B cell (primary cell): ENCODE measurements around the gene LPIN3. TPM values are rescaled to one million over a fixed set of nuclear protein-coding genes. Genes with fewer than 3 reads are reported as not detected.
A peak's percentile ranks its signal among the peaks of the same experiment; 100 is the strongest.

ENCODE experiments used
- ATAC-seq: fragments of 200-7000 bp; cut with Tn5 transposase; one replicate; pipeline ENCODE4 v1.10.0; 2021; ENCODE audit warnings: low read depth, mild to moderate bottlenecking, moderate number of reproducible peaks, moderate library complexity
- CTCF ChIA-PET: fragments of 350-600 bp; sonication (Branson Sonifier 250); formaldehyde crosslinking; loops from one replicate; lab custom pipeline; 2021; ENCODE audit warnings: antibody characterized with exemption, inconsistent platforms; lab: Charles Lee
- POLR2A ChIA-PET: fragments of 350-600 bp; sonication (Branson Sonifier 250); formaldehyde crosslinking; loops from one replicate; lab custom pipeline; 2021; ENCODE audit warnings: antibody characterized with exemption; lab: Charles Lee
- DNase-seq: peaks from one replicate; pipeline ENCODE4 v3.0.0; 2013
- H2AFZ ChIP-seq: 2 replicates; pipeline ENCODE4 v1.6.1; 2012; ENCODE audit warnings: mild to moderate bottlenecking, low read depth, low read length; ENCODE audit not compliant: insufficient read depth, poor library complexity, severe bottlenecking
- H3K27ac ChIP-seq, 2 donors: 1 replicate in 1 of 2; 2 replicates in 1 of 2; pipeline ENCODE4 v1.5.1; 2012 to 2013; ENCODE audit warnings: low read length in 2 of 2, mild to moderate bottlenecking in 2 of 2, moderate library complexity in 1 of 2
- H3K27me3 ChIP-seq, 4 experiments: fragments of 200-600 bp in 1 of 4; sonication (generic) in 1 of 4; replicated peaks in 1 of 4; 1 replicate in 2 of 4; 2 replicates in 2 of 4; pipeline versions ENCODE4 v1.6.1 to v1.7.0; 2013 to 2016; ENCODE audit warnings: low read length in 3 of 4, mild to moderate bottlenecking in 2 of 4, mixed read lengths in 1 of 4, moderate library complexity in 1 of 4; ENCODE audit not compliant: insufficient read depth in 4 of 4, control insufficient read depth in 3 of 4; ENCODE audit errors: control extremely low read depth in 1 of 4
- H3K36me3 ChIP-seq, 2 experiments: replicated peaks in 1 of 2; 1 replicate in 1 of 2; 2 replicates in 1 of 2; pipeline versions ENCODE4 v1.6.1 to v1.7.1; 2013; ENCODE audit warnings: low read length in 1 of 2; ENCODE audit not compliant: insufficient read depth in 2 of 2, control insufficient read depth in 1 of 2; ENCODE audit errors: control extremely low read depth in 1 of 2, extremely low read depth in 1 of 2
- H3K4me1 ChIP-seq, 2 donors: fragments of 200-600 bp in 1 of 2; sonication (generic) in 1 of 2; 1 replicate in 1 of 2; 2 replicates in 1 of 2; pipeline versions ENCODE4 v1.5.1 to v1.6.1; 2013 to 2017; ENCODE audit warnings: low read length in 2 of 2; ENCODE audit not compliant: control insufficient read depth in 2 of 2, insufficient read depth in 2 of 2
- H3K4me2 ChIP-seq: replicated peaks from 2 replicates; pipeline ENCODE3; 2012; ENCODE audit warnings: mild to moderate bottlenecking, low read depth, low read length; ENCODE audit not compliant: poor library complexity, severe bottlenecking
- H3K4me3 ChIP-seq, 5 experiments: fragments of 200-600 bp in 1 of 5; sonication (generic) in 1 of 5; 1 replicate in 3 of 5; 2 replicates in 2 of 5; pipeline versions ENCODE4 v1.5.1 to v1.7.0; 2011 to 2016; ENCODE audit warnings: low read length in 4 of 5, mild to moderate bottlenecking in 4 of 5, low read depth in 2 of 5, control low read depth in 1 of 5, moderate library complexity in 1 of 5; ENCODE audit not compliant: insufficient read depth in 1 of 5; ENCODE audit errors: control extremely low read depth in 1 of 5, extremely low read depth in 1 of 5
- H3K79me2 ChIP-seq: fragments of 200-600 bp; sonication (generic); one replicate; pipeline ENCODE4 v1.6.0; 2016; ENCODE audit warnings: low read length; ENCODE audit not compliant: control insufficient read depth, insufficient read depth
- H3K9ac ChIP-seq: fragments of 200-600 bp; sonication (generic); 2 replicates; pipeline ENCODE4 v1.6.1; 2017; ENCODE audit warnings: mild to moderate bottlenecking, low read length, moderate library complexity
- H3K9me3 ChIP-seq, 3 donors: one replicate each; pipeline versions ENCODE4 v1.6.1 to v1.7.1; 2013; ENCODE audit warnings: low read length in 2 of 3; ENCODE audit not compliant: control insufficient read depth in 2 of 3, insufficient read depth in 1 of 3; ENCODE audit errors: control extremely low read depth in 1 of 3
- H4K20me1 ChIP-seq: 2 replicates; pipeline ENCODE4 v1.6.0; 2012; ENCODE audit warnings: mild to moderate bottlenecking, low read length; ENCODE audit not compliant: insufficient read depth, control insufficient read depth, poor library complexity, severe bottlenecking
- H3K27ac Mint-ChIP-seq: one replicate; pipeline ENCODE4 v1.8.0; 2021; ENCODE audit warnings: mixed read lengths
- H3K27me3 Mint-ChIP-seq: one replicate; pipeline ENCODE4 v1.8.0; 2021; ENCODE audit warnings: mixed read lengths
- H3K4me1 Mint-ChIP-seq: one replicate; pipeline ENCODE4 v1.8.0; 2021; ENCODE audit warnings: mixed read lengths
- H3K4me3 Mint-ChIP-seq: one replicate; pipeline ENCODE4 v1.8.0; 2021; ENCODE audit warnings: mixed read lengths
- H3K9me3 Mint-ChIP-seq: one replicate; pipeline ENCODE4 v1.8.0; 2022; ENCODE audit warnings: mixed read lengths; ENCODE audit not compliant: insufficient read depth
- EZH2 ChIP-seq: IDR thresholded peaks from 2 replicates; pipeline ENCODE4 v1.6.1; 2012; ENCODE audit warnings: borderline replicate concordance, low read depth, mild to moderate bottlenecking, moderate library complexity, low read length; ENCODE audit not compliant: insufficient read depth, poor library complexity, severe bottlenecking
- WGBS: methylation state at CpG from one replicate; pipeline ENCODE4 v1.1.5; 2013; ENCODE audit warnings: missing lambda C conversion rate; ENCODE audit not compliant: insufficient coverage; 5-methylcytosine and 5-hydroxymethylcytosine counted together
- intact Hi-C: fragments of 100-400 bp; cut with micrococcal nuclease; formaldehyde crosslinking; loops from one replicate; pipeline ENCODE4 v1.10.0; 2022
- polyA plus RNA-seq: library from polyadenylated mRNA; depleted of rRNA; stranded (reverse); fragments of >200 nt; gene quantifications from 2 replicates; pipeline ENCODE4 v1.2.3, GENCODE V29; 2012
- total RNA-seq, 2 donors: library from RNA; stranded (reverse); fragments of 120-200 nt in 1 of 2; gene quantifications; 1 replicate in 1 of 2; 2 replicates in 1 of 2; pipeline versions ENCODE4 v1.2.3 to v1.2.4, GENCODE V29; 2013 to 2022
- TF ChIP-seq, protein P1 (sequence below): fragments of 200-600 bp; IDR thresholded peaks from one replicate; pipeline ENCODE4 v1.8.0; 2022; ENCODE audit warnings: antibody characterized with exemption, mild to moderate bottlenecking

Gene LPIN3
- total and polyA plus RNA-seq, 2 donors (not counting 1 experiment from before 2014, with no cell fraction given): 0.84 to 1.2 TPM

DNA sequence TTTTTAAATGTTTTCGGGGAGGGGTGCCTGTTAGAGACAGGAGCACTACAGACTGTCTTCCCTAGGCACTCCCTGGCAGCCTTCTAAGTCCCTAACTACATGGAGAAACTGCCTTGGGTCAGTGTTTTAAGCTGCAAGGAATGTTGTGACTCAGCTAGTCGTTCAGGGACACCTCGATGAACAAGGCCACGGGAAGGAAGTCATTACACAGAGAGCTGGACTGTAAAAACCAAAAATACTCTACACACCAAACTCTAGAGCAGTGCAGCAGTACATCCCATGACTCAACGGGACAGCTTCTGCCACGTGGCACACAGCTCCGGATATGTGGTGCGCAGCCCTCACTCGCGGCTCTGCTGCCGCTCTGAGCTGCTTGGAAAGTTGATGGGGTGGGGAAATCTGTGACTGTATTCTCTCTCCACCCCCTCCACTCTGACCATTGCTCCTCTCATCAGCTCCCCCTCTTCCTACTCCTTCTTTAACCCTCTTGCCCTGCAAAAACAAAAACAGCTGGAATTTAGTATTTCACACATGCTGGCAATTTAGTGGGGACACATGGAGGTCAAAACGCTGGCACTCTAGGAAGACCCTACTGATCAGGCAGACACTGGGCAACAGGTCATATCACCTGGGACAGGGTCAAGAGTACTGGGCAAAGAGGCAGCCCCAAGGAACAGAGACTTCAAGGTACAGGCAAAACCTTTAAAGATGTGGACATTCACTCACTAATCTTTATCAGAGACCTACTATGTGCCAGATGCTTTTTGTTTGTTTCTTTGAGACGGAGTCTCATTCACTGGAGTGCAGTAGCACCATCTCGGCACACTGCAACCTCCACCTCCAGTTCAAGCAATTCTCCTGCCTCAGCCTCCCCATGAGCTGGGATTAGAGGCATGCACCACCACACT lies 10.9 kb upstream of the LPIN3 start:
- Histone ChIP-seq H3K79me2 (no peaks in the 10 kb centered on the region), H4K20me1 (no peaks in the 10 kb centered on the region), H3K4me3 (peak overlapping the region in 1 of 5 experiments; percentile 10), H3K4me2 (peak overlapping the region; percentile 63), H2AFZ (peak overlapping the region; percentile 70), H3K27me3 (peaks cover 0 to 5% (median 0%) of the 10 kb centered on the region in 4 experiments), H3K27ac (no peak overlapping the region), H3K36me3 (no peaks in the 10 kb centered on the region), H3K4me1 (peaks cover 12 to 13% of the 10 kb centered on the region in 2 donors), H3K9me3 (no peaks in the 10 kb centered on the region), H3K9ac (peak overlapping the region; percentile 16)
- no peak for TF ChIP-seq EZH2
- TF ChIP-seq, protein P1, sequence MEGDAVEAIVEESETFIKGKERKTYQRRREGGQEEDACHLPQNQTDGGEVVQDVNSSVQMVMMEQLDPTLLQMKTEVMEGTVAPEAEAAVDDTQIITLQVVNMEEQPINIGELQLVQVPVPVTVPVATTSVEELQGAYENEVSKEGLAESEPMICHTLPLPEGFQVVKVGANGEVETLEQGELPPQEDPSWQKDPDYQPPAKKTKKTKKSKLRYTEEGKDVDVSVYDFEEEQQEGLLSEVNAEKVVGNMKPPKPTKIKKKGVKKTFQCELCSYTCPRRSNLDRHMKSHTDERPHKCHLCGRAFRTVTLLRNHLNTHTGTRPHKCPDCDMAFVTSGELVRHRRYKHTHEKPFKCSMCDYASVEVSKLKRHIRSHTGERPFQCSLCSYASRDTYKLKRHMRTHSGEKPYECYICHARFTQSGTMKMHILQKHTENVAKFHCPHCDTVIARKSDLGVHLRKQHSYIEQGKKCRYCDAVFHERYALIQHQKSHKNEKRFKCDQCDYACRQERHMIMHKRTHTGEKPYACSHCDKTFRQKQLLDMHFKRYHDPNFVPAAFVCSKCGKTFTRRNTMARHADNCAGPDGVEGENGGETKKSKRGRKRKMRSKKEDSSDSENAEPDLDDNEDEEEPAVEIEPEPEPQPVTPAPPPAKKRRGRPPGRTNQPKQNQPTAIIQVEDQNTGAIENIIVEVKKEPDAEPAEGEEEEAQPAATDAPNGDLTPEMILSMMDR: no peak
- H3K4me1 Mint-ChIP-seq: peaks cover 13% of the 10 kb centered on the region
- no peaks in the 10 kb centered on the region for H3K9me3 Mint-ChIP-seq
- peak overlapping the region; percentile 21 for H3K27ac Mint-ChIP-seq
- DNase-seq (peak; percentile 55), ATAC-seq (peak; percentile 97)
- POLR2A ChIA-PET: interaction anchor here (0.8 kb wide), 1 partner anchor 10 kb away, joined by 4 read pairs; no protein-coding TSS in a partner anchor
- WGBS: 15% methylated on average over 4 of the region's 14 CpGs
- intact Hi-C loops: no loop called here
- H3K4me3 Mint-ChIP-seq: peak overlapping the region; percentile 39
- CTCF ChIA-PET: interaction anchor here (0.8 to 3.0 kb wide), 7 partner anchors 10 to 338 kb away, joined by 3 to 21 read pairs (median 6); partner anchors contain the start of gene LPIN3
- H3K27me3 Mint-ChIP-seq: peaks cover 4% of the 10 kb centered on the region

DNA sequence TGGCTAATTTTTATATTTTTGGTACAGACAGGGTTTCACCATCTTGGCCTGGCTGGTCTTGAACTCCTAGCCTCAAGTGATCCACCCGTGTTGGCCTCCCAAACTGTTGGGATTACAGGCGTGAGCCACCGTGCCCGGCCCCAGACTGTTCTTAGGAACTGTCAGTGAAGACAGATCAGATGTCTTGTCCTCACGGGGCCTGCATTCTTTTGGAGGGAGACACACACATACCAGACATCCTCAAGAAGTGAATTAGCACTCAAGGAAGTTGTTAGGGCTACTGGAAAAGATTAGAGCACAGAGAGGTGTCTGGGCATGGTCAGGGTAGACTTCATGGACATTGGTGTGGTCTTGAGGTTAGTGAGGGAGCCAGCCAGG lies 10.3 kb upstream of the LPIN3 start:
- intact Hi-C loops: no loop called here
- no peak overlapping the region for H3K27ac Mint-ChIP-seq
- WGBS: 94% methylated on average over 3 of the region's 5 CpGs
- ChIA-PET CTCF (interaction anchor here (1.0 to 3.0 kb wide), 6 partner anchors 8 to 339 kb away, joined by 3 to 21 read pairs (median 6); partner anchors contain the start of gene LPIN3), POLR2A (no interaction called here)
- TF ChIP-seq, protein P1: no peak
- TF ChIP-seq EZH2: no peak
- ATAC-seq (no peak), DNase-seq (no peak)
- peak overlapping the region; percentile 63 for H3K4me2 ChIP-seq
- H3K27ac ChIP-seq: no peak overlapping the region
- no peaks in the 10 kb centered on the region for H3K9me3 ChIP-seq
- no peaks in the 10 kb centered on the region for H3K36me3 ChIP-seq
- peaks cover 5% of the 10 kb centered on the region for H3K27me3 Mint-ChIP-seq
- H3K79me2 ChIP-seq: no peaks in the 10 kb centered on the region
- H3K4me1 Mint-ChIP-seq: peaks cover 13% of the 10 kb centered on the region
- no peak overlapping the region for H3K4me3 Mint-ChIP-seq
- H2AFZ ChIP-seq: no peak overlapping the region
- H3K9me3 Mint-ChIP-seq: no peaks in the 10 kb centered on the region
- H3K9ac ChIP-seq: no peak overlapping the region
- H3K4me1 ChIP-seq: peaks cover 12 to 13% of the 10 kb centered on the region in 2 donors
- no peak overlapping the region for H3K4me3 ChIP-seq
- H3K27me3 ChIP-seq: peaks cover 0 to 8% (median 1%) of the 10 kb centered on the region in 4 experiments
- H4K20me1 ChIP-seq: no peaks in the 10 kb centered on the region
